HUES6 (cell line): Measurements from ENCODE around the gene ELOVL7.
"Not testable (repeated sequence)": the region's sequence is repeated elsewhere in the genome, so short reads cannot be mapped to it uniquely, and the experiment has no call there.

Experiments
- H3K27ac ChIP-seq: 2 replicates; pipeline ENCODE4 v1.7.0; 2013; ENCODE audit warnings: low read depth, mild to moderate bottlenecking, low read length, inconsistent platforms
- H3K27me3 ChIP-seq: 2 replicates; pipeline ENCODE4 v1.6.1; 2013; ENCODE audit warnings: low read length; ENCODE audit not compliant: control insufficient read depth, insufficient read depth
- H3K36me3 ChIP-seq: 2 replicates; pipeline ENCODE4 v1.6.1; 2013; ENCODE audit warnings: low read length; ENCODE audit not compliant: control insufficient read depth, insufficient read depth
- H3K4me1 ChIP-seq: 2 replicates; pipeline ENCODE4 v1.6.1; 2013; ENCODE audit warnings: low read length; ENCODE audit not compliant: control insufficient read depth, insufficient read depth
- H3K4me3 ChIP-seq: 2 replicates; pipeline ENCODE4 v1.5.1; 2013; ENCODE audit warnings: low read depth, low read length
- H3K9ac ChIP-seq: one replicate; pipeline ENCODE4 v1.6.1; 2013; ENCODE audit warnings: mild to moderate bottlenecking, low read length
- H3K9me3 ChIP-seq: 2 replicates; pipeline ENCODE4 v1.6.1; 2013; ENCODE audit warnings: low read depth, low read length; ENCODE audit not compliant: control insufficient read depth, insufficient read depth

ELOVL7 gene

DNA sequence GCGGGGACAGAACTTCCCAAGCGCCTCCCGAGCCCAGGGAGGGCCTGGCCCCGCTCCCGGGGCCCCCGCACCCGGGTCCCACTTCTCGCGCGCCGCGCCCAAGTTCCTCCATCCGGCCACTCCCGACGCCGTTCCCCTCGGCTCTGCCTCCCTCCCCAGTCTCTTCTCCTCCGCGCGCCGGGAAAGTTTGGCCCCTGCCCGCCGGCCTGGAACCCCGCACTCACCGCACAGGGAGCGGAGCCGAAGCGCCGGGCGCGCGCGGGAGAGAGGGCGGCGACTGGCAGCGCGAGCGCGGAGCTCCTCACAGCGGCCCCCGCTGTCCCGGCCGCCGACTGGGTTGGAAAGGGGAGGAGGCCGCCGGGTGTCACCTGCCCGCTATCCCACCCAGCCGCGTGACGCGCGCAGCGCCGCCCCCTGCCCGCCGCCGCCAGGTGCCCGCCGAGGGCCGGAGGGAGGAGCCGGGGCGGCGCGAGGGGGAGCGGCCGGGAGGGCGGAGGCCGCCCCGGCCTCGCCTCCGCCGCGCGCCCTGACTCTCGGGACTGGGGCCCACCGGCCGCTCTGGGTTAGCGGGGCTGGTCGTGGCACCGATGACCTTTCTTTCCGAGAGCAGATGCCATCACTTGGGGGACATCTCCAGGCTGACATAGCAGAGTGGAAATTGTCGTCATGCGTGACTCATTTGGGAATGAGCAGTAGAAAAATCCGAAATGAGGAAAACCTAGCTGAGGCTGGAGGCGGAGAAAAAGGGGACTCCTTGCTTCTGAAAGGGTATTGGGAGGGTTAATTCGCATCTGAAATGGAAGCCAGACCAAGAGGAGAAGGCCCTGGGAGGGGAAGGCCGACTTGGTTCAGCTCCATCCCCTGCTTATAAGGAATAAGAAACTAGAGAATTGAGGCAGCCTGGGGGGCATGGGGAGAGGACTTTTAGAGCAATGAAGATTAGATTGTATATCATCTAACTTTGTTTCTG, at the start of gene ELOVL7:
TSS of gene ELOVL7 (minus strand) at position 334 of the 970 bp plus-strand sequence. CDS start 56,872 bp downstream, outside the sequence.
- H3K27me3 ChIP-seq, result peaks cover 35% of the 10 kb centered on the region
- H3K9ac ChIP-seq, result peak within 1 kb of the TSS; percentile 50
- H3K4me1 ChIP-seq, result peaks cover 7% of the 10 kb centered on the region; the same call in 1 of the 2 replicates
- no peaks in the 10 kb centered on the region for H3K9me3 ChIP-seq
- H3K4me3 ChIP-seq, result peak within 1 kb of the TSS; percentile 81
- H3K27ac ChIP-seq, result no peak within 1 kb of the TSS
- no peaks in the 10 kb centered on the region for H3K36me3 ChIP-seq

DNA sequence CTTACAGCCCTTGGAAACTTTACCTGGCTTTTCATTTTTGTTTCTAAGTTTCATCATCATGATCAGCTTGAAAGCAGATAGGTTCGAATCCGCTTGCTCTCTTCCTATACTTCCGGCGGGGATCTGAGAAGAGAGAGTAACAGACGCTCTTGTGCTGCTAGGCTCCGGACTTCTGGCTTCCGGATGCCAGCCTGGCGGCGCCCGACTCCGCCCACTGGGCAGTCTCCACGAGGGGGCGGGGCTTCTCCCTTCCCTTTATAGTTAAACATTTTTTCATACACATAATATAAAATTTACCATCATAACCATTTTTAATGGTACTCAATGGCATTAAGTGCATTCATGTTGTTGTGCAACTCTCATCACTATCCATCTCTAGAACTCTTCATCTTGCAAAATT, 49.5 kb upstream of the ELOVL7 start:
- Histone ChIP-seq H3K27me3 (no peaks in the 10 kb centered on the region), H3K4me1 (peaks cover 5% of the 10 kb centered on the region), H3K9me3 (no peaks in the 10 kb centered on the region), H3K9ac (no peak overlapping the region), H3K4me3 (no peak overlapping the region), H3K27ac (no peak overlapping the region), H3K36me3 (peaks cover 27% of the 10 kb centered on the region)

DNA sequence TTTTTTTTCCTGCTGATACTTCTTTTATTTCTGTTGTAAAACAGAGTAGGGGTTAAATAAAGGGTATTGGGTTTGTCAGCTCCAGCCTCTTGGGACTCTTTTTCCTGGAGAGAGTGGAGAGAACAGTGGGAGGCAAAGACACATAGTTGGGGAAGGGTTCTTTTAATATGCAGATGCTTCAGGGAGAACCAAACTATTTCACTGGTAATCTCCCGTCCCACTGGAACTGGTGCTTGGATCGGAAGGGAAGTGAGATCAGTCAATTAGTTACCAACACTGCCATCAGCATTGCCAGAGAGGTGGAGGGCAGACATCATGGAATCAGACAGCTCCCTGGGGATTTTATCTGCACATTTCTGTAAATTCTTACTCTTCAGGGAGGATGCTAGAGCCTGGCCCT, 47.6 kb upstream of the ELOVL7 start:
- Histone ChIP-seq H3K9ac (no peak overlapping the region), H3K36me3 (peaks cover 23% of the 10 kb centered on the region), H3K27me3 (no peaks in the 10 kb centered on the region), H3K27ac (no peak overlapping the region), H3K4me3 (no peak overlapping the region), H3K9me3 (no peaks in the 10 kb centered on the region), H3K4me1 (peaks cover 5% of the 10 kb centered on the region)

DNA sequence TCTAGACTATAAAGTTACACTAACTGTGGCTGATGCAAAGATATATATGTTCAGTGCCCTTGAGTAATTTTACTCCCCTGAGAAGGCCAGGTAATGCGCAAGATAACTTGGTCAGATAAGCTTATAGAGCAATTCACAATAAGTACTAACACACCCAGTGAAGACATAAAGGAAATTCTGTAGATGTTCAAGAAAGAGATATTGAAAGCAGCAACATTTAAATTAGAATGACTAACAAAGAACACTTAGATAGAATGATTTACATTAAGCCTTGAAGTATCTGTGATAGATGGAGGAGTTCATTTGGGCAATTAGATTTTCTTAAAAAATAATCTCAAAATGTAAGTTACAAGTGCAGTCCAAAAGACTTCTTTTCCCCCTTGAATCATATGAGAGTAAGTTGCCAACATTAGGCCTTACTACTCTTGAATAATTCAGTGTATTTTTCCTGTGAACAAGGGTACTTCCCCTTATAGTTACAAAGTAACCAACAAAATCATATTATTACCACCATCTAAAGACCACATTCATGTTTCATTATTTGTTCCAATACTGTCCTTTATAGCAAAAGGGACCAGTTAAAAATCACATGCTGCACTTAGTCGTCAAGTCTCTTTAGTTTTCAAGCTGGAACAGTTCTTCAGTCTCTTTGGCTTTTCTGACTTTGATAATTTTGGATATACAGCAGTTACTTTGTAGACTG, 44.4 kb upstream of the ELOVL7 start:
- no peaks in the 10 kb centered on the region for H3K9me3 ChIP-seq
- H3K4me1 ChIP-seq, result peaks cover 5% of the 10 kb centered on the region
- H3K9ac ChIP-seq, result no peak overlapping the region
- H3K27me3 ChIP-seq, result no peaks in the 10 kb centered on the region
- no peak overlapping the region for H3K27ac ChIP-seq
- peaks cover 13% of the 10 kb centered on the region for H3K36me3 ChIP-seq
- H3K4me3 ChIP-seq, result no peak overlapping the region

DNA sequence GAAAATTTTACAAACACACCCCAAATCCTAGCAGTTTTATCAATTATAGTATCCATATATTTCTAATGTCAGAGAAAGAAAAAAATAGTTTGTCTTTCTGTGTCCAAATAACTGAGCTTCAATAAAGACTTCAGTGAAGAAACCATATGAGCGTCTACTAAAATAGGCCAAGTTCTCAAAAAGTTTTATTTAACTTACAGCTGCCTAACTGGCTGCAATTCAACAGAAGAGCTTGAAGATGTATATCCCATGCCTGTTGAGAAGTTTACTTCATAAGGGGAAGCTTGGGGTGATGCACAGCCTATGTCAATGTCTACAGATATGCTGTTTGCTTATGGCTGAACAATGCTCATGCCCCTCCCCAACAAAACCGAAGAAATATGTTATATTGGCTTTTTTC, 43.7 kb upstream of the ELOVL7 start:
- Histone ChIP-seq H3K27me3 (no peaks in the 10 kb centered on the region), H3K4me1 (peaks cover 5% of the 10 kb centered on the region), H3K36me3 (peaks cover 5% of the 10 kb centered on the region), H3K27ac (no peak overlapping the region), H3K9ac (no peak overlapping the region), H3K4me3 (no peak overlapping the region), H3K9me3 (peaks cover under 1% of the 10 kb centered on the region)

DNA sequence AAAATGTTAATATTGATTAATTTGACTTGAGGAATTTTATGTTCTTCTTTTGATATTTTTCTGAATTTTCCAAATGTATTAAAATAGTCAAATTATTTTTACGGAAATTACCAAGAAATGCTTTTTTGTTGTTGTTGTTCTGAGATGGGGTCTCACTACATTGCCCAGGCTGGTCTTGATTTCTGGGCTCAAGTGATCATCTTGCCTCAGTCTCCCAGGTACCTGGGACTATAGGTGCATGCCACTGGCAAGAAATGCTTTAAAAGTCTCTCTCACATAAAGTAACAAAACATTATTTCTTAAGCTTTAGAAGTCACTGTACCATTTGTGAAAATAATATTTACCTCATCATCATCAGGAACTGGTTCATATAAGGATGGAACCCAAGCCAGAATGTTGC, 43.0 kb upstream of the ELOVL7 start:
- Histone ChIP-seq H3K4me3 (no peak overlapping the region), H3K27me3 (no peaks in the 10 kb centered on the region), H3K4me1 (peaks cover 5% of the 10 kb centered on the region), H3K9ac (no peak overlapping the region), H3K36me3 (peaks cover 6% of the 10 kb centered on the region; the same call in 1 of the 2 replicates), H3K9me3 (peaks cover 6% of the 10 kb centered on the region), H3K27ac (no peak overlapping the region)

DNA sequence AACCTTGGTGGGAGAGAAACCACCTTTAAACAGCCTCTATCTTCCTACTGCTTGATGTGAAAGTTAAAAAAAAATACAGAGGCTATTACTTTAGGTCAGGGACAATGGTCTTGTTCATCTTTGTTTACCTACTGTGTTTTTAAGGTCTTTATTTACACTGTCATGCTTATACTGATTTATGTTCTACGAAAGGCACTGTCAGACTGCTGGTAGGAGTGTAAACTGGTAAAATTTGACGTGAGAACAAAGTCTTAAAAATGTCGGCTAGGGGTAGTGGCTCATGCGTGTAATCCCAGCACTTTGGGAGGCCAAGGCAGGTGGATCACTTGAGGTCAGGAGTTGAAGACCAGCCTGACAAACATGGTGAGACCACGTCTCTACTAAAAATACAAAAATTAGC, 42.1 kb upstream of the ELOVL7 start:
- Histone ChIP-seq H3K36me3 (peaks cover 8% of the 10 kb centered on the region; the same call in 1 of the 2 replicates), H3K27ac (no peak overlapping the region)

DNA sequence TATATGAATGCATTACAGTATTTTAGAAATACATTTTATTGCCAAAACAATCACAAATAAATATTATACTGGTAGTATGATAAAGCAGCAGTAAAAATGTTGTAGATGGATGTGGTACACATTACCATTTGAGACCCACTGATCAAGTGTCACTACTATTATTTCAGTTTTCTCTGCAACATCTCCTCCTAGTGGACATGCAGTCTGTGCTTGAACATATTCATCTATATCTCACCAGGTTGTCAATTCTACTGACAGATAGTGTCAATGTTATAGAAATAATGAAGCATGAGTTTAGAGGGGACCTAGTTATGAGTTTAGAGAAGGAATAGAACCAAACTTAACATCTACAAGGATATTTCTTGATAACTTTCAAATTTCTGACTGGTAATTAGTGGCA, 39.2 kb upstream of the ELOVL7 start:
- Histone ChIP-seq H3K27me3 (no peaks in the 10 kb centered on the region), H3K36me3 (peaks cover 8% of the 10 kb centered on the region; the same call in 1 of the 2 replicates), H3K9ac (no peak overlapping the region), H3K4me1 (no peaks in the 10 kb centered on the region), H3K27ac (no peak overlapping the region), H3K4me3 (no peak overlapping the region), H3K9me3 (peaks cover 18% of the 10 kb centered on the region)

More for the DNA sequence above, 42.1 kb upstream of the ELOVL7 start:
- H3K27me3 ChIP-seq, result no peaks in the 10 kb centered on the region
- H3K4me1 ChIP-seq, result no peaks in the 10 kb centered on the region
- H3K9ac ChIP-seq, result no peak overlapping the region
- H3K4me3 ChIP-seq, result no peak overlapping the region
- peaks cover 13% of the 10 kb centered on the region for H3K9me3 ChIP-seq

DNA sequence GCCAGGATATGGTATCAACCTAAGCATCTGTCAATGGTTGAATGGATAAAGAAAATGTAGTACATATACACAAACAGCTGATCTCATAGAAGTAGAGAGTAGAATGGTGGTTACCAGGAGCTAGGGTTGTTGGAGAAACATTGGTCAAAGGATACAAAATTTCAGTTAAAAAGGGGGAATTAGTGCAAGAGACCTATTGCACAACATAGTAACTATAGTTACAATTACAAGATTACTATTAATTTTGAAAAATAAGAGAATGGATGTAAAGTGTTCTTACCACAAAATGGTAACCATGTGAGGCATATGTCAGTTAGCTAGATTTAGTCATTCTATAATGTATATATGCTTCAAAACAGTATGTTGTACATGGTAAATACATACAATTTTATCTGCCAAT, 28.8 kb upstream of the ELOVL7 start:
- Histone ChIP-seq H3K4me3 (no peak overlapping the region), H3K9ac (no peak overlapping the region), H3K27me3 (no peaks in the 10 kb centered on the region), H3K9me3 (peaks cover 13% of the 10 kb centered on the region; the same call in 1 of the 2 replicates), H3K36me3 (no peaks in the 10 kb centered on the region), H3K27ac (no peak overlapping the region), H3K4me1 (no peaks in the 10 kb centered on the region)

DNA sequence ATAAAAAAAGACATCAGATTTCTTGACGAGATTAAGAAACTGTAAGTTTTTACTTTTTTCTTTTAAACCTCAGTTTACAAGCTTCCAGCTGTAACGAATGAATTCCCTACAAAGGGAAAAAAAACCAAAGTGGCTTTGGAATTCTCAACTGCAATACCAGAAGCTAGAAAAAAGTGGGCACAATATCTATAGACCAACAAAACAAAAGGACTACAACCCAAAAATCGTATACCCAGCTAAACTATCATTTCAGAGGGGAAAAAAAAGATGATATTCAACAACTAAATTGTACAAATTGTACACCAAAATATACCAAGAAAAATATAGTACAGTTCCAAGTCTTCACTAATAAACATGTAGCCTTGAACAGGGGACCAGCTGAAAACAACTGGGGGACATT, 26.8 kb upstream of the ELOVL7 start:
- H3K27ac ChIP-seq, result no peak overlapping the region
- no peak overlapping the region for H3K9ac ChIP-seq
- H3K4me1 ChIP-seq, result no peaks in the 10 kb centered on the region
- H3K9me3 ChIP-seq, result peaks cover 13% of the 10 kb centered on the region; the same call in 1 of the 2 replicates
- no peaks in the 10 kb centered on the region for H3K36me3 ChIP-seq
- H3K27me3 ChIP-seq, result no peaks in the 10 kb centered on the region
- H3K4me3 ChIP-seq, result no peak overlapping the region

DNA sequence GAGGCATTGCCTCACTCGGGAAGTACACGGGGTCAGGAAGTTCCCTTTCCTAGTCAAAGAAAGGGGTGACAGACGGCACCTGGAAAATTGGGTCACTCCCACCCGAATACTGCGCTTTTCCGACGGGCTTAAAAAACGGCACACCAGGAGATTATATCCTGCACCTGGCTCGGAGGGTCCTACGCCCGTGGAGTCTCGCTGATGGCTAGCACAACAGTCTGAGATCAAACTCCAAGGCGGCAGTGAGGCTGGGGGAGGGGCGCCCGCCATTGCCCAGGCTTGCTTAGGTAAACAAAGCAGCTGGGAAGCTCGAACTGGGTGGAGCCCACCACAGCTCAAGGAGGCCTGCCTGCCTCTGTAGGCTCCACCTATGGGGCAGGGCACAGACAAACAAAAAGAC, 16.5 kb upstream of the ELOVL7 start:
- H3K36me3 ChIP-seq, H3K27me3 ChIP-seq, H3K9me3 ChIP-seq, H3K4me3 ChIP-seq, H3K4me1 ChIP-seq, H3K9ac ChIP-seq, H3K27ac ChIP-seq: not testable (repeated sequence)
